HG02852 (cell line): ENCODE measurements around the gene PRKAB2.
"Not testable (repeated sequence)": the region's sequence is repeated elsewhere in the genome, so short reads cannot be mapped to it uniquely, and the experiment has no call there.

Source experiments
- ATAC-seq: cut with Tn5 transposase; IDR thresholded peaks from one replicate; pipeline ENCODE4 v1.9.1; 2021; ENCODE audit warnings: mild to moderate bottlenecking, moderate library complexity; ENCODE audit not compliant: unreplicated experiment

PRKAB2 gene

GRCh38 chr1:147177611-147178380 lies 5.5 kb upstream of the PRKAB2 start:
- ATAC-seq = no peak

DNA sequence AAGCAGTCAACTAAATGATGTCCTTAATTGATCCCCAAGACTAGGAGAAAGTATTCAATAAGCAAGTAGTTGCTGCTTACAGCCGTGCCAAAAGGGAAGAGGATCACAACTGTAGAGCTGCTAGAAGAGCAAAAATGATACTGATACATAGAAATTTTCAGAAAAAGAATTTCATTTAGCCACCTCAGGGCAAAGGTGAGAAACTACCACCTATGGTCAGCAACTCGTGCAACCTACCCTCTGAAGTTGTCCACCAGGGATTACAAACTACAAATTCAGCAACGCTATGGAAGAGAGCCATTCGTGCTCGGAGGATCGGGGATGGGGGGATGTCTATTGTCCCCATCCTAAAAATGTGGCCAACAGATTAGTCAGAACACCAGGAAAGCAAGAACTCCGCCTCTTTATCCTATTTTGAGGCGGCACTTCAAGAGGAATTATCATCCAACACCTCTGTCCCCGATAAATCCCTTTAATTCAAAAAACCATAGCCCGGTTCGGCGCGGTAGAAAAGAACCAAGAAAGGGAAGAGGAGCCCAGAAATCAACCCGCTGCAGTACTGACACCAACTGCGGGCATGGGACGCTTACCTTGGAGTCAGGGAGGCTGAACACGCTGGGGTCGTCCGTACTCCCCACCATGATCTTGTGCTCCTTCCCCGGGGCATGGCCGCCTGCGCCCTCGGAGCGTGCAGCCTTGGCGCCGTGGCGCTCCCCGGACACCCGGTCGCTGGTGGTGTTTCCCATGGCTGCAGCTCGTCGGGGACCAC lies 687 bp downstream of the PRKAB2 start:
- peak; percentile 18 for ATAC-seq

GRCh38 chr1:147169840-147170674 lies 2.2 kb downstream of the PRKAB2 start:
- ATAC-seq = no peak

- ATAC-seq = no peak
Observed at GRCh38 chr1:147169171-147169570, 3.1 kb downstream of the PRKAB2 start.

GRCh38 chr1:147168626-147169058 lies 3.6 kb downstream of the PRKAB2 start:
- ATAC-seq = no peak

- ATAC-seq = no peak
Observed at GRCh38 chr1:147167365-147167764, 4.9 kb downstream of the PRKAB2 start.

GRCh38 chr1:147163019-147163418 lies 9.3 kb downstream of the PRKAB2 start:
- ATAC-seq = no peak

DNA sequence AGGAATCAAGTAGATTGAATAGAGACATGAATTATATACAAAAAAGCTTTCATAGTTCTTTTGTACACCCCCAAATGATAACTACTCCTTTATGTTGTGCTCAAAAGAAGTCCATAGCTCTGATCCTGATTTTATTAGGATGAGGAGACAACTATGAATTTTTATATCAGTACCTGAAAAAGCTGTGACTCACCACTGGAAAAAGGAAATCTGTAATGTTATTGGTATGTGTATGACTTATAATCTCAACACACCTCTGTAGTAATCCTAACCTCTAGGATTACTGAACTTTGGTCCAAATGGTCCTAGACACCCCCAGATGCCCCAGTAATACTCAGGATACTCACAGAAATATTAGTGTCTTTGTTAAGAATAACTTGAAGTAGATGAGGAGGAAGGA lies 10.2 kb downstream of the PRKAB2 start:
- ATAC-seq = no peak

DNA sequence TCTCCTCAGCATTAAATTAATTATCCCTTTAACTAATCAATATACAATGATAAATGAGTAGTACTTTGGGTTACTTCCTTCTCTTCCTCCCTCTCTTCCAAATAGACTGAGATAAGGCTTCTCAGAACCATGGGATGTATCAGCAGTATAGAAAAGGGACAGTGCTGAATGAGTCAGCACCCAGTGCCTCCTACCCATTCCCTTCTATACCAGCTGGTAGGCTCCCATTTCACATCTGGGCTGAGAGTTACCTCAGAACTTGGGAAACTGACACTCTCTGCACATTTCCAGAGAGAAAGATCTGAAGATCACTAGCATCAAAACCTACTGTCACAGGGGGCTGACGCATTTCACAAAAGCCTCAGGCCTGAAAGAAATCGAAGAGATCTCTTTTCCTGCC lies 15.2 kb downstream of the PRKAB2 start:
- ATAC-seq = not testable (repeated sequence)

GRCh38 chr1:147156642-147157041 lies 15.6 kb downstream of the PRKAB2 start:
- no peak for ATAC-seq

- no peak for ATAC-seq
Observed at GRCh38 chr1:147152772-147153171, 19.5 kb downstream of the PRKAB2 start.

DNA sequence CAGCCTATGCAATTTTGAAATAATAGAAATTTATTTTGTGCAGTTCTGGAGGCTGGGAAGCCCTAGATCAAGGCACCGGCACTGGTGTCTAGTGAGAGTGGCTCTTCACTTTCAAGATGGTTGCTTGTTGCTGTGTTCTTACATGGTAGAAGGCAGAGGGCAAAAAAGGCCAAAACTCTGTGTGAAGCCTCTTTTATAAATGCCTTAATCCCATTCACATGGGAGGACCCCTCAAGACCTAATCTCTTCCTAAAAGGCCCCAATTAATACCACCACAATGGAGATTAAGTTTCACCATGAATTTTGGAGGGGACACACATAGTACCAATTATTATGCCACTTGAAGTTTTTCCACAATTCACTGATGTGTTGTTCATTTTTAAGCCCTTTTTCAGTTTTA lies 21.0 kb downstream of the PRKAB2 start:
- ATAC-seq = no peak

- no peak for ATAC-seq
Observed at GRCh38 chr1:147142886-147143285, 29.4 kb downstream of the PRKAB2 start.

DNA sequence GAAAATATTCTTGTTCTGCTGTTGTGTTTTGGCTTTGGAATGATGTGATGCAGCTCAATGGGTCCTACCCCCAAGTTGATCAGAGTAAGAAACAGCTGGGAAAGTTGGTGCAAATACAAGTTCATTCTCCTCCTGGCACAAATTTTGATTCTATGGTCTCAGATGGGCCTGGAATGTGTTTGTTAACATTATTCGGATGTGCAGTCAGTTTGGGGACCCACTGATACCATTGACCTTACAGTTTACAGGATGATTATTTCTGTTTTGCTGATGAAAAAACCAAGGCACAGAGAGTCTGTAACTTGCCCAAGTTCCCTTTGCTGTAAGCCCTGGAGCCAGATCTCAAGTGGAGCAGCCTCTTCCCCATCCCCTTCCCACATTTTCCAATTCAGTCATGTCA lies 41.5 kb downstream of the PRKAB2 start:
- ATAC-seq = not testable (repeated sequence)

DNA sequence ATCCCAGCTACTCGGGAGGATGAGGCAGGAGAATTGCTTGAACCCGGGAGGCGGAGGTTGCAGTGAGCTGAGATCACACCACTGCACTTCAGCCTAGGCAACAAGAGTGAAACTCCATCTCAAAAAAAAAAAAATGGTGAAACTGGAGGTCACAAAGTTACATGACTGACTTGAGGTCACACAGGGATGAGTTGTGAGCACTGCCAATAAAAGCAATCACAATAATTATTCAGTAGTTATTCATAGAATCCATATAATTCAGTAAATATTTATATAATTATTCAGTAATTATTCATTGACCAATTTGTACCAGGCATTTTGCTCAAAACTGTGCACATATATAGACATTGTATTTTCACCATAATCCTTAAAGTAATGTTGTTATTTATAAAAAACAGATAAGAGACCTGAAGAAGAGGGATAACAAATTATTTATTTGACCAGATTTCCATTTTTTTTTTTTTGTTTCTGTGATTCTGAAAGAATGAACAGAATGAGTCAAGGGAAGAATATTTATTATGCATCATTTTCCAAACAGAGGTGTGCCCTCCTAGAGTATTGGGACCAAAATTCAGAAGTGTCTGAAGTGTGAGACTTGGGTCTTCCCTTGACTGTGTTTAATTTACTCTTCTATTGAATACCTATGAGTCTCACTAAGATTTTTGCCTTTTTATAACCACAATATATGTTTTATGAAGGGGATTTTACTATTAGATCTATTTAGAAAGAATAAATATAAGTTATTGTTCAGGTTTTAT lies 43.0 kb downstream of the PRKAB2 start:
- ATAC-seq = no peak

DNA sequence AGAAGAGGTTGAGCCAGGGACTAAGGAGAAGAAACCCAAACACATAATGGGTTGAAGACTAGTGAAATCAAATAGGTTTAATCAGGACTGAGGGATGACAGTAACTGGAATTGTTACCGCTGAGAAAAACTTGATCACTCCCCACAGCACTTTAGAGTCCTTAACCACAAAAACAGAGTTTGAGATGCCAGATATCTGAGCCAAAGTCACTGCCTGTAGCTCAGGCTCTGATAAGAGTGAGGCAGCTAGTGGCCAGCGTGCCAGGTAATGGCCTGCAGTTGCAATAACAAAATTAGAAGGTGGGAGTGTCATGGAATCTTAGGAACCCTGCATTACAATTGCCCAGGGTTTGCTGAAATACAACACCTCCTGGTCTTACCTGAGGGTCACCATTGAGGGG lies 48.0 kb downstream of the PRKAB2 start:
- ATAC-seq = no peak

- no peak for ATAC-seq
Observed at GRCh38 chr1:147117109-147117508, 55.2 kb downstream of the PRKAB2 start.

GRCh38 chr1:147115496-147115895 lies 56.8 kb downstream of the PRKAB2 start:
- ATAC-seq = no peak

GRCh38 chr1:147115079-147115478 lies 57.2 kb downstream of the PRKAB2 start:
- ATAC-seq = not testable (repeated sequence)

- ATAC-seq = not testable (repeated sequence)
Observed at GRCh38 chr1:147114353-147114752, 57.9 kb downstream of the PRKAB2 start.
